Iris pigment epithelial cell (primary cell): ENCODE measurements around the gene ABCC8.

Experiments used
- DNase-seq: peaks from one replicate; pipeline ENCODE4 v3.0.0-alpha.2; 2011; ENCODE audit warnings: low read depth

The ABCC8 gene

GRCh38 chr11:17351172-17351509, 125.5 kb downstream of the ABCC8 start:
- DNase-seq, result no peak

- DNase-seq, result no peak
Observed at GRCh38 chr11:17350455-17351171, 126.0 kb downstream of the ABCC8 start.

- peak; percentile 16 for DNase-seq
Observed at GRCh38 chr11:17347676-17348075, 129.0 kb downstream of the ABCC8 start.

GRCh38 chr11:17343907-17344306, 132.7 kb downstream of the ABCC8 start:
- DNase-seq, result peak; percentile 97

- no peak for DNase-seq
Observed at GRCh38 chr11:17343257-17343656, 133.4 kb downstream of the ABCC8 start.
